ENCODE results near the gene VSX1.

VSX1 gene

DNA sequence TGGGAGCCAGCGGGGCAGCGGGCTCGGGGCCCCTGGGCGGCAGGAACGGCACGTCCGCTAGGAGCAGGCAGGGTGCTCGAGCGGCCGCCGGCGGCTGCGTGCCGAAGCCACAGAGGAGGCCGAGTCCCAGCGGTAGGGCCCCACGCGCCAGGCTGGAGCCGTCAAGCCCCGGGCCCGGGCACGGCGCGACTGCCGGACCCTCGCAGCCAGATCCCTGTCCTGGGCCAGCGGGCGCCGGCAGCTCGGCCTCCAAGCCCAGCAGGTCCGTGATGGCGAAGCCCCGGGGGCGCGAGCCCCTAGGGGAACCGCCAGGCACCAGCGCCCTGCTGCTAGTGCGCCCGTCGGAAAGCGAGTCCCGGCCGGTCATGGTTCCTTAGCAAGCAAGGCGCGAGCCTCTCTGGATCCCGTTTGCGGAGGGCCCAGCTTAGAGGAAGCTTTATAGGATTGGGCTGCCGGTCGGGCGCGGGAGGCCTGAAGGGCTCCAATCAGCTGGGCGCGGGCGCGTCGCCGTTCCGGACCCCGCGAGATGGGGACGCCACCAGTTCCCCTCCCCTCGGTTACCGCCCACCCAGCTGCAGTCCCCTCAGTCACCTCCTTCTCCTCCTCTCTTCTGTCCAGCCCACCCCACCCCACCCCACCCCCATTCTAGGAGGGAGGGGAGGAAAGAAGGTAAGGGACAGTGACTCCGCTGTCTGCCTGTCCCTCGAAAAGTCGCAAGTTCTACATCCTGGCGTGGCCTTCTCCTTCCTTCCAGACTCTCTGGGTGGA, at the start of gene VSX1:
VSX1 (minus strand) TSS at position 412 of the 768 bp plus-strand sequence; CDS start at position 367, 45 bp downstream.
- DNase-seq = no peak

- DNase-seq = no peak
Observed at GRCh38 chr20:25129908-25130307, 48.0 kb upstream of the VSX1 start.

DNA sequence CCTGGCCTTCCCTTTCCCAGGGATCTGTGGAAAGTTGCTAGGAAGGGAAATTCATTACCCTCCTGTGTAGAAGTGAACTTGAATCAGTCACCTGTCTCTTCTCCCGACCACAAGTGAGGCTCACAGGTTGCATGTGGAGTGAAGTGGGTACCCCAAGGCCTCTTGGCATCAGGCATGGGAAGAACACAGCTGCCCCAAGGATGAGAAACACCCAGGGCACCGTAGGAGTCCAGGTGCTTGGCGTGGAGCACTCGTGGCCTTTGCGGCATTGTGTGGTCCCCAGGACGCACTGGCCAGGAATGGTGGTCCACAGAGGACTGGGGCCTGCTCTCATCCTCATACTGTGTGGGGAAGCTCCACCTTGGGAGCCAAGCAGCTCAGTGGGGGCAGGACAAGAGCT, 47.5 kb upstream of the VSX1 start:
- no peak for DNase-seq

- DNase-seq = no peak
Observed at GRCh38 chr20:25128649-25129048, 46.7 kb upstream of the VSX1 start.

GRCh38 chr20:25127761-25128537, 46.0 kb upstream of the VSX1 start:
- DNase-seq = no peak

DNA sequence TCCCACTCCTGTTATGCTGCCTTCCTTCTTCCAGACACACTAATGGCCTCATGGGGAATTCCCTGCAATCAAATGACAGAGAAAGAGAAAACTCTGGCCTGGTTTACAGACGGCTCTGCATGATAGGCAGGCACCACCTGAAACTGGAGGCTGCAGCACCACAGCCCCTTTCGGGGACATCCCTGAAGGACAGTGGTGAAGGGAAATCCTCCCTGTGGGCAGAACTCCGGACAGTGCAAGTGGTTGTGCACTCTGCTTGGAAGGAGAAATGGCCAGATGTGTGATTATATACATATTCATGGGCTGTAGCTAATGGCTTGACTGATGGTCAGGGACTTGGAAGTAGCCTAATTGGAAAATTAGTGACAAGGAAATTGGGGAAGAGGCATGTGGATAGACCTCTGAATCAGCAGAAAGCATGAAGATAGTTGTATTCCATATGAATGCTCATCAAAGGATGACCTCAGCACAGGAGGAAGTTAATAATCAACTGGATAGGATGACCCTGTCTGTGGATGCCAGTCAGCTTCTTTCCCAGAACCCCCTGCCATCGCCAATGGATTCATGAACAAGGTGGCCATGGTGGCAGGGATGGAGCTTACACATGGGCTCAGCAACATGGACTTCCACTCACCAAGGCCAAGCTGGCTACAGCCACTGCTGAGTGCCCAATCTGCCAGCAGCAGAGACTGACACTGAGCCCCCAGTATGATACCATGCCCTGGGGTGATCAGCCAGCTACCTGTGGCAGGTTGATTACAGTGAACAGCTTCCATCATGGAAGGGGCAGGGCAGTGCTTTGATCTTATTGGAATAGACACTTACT, 44.5 kb upstream of the VSX1 start:
- no peak for DNase-seq

DNA sequence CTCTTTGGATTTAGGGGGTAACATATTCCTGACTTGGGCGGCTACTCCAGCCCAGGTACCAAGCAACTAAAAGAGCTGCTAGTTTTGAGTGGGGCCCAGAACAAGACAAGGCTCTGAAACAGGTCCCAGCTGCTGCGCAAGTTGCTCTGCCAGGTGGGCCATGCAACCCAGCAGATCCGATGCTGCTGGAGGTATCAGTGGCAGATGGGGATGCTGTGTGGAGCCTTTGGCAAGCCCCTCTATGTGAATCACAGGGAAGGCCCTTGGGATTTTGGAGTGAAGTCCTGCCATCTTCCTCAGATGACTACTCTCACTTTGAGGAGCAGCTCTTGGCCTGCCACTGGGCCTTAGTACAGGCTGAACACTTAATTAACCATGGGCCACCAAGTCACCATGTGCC, 43.7 kb upstream of the VSX1 start:
- DNase-seq = no peak

DNA sequence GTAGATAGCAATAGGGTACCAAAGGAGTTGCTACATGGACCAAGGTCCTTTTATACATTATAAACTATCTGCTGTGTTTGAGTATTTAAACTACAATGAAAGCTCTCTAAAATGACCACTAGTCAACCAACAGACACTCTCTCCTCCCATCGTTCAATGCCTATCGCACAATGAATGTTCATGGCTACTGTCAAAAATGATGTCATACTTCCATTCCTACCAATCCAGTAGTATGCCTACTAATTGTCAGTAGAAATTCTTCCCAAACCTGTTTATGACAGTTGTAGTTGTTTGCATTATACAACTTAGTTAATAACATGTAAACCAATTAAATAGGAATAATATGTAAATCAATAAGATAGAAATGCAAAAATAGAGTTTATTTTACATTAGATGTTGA, 39.0 kb upstream of the VSX1 start:
- DNase-seq = no peak

DNA sequence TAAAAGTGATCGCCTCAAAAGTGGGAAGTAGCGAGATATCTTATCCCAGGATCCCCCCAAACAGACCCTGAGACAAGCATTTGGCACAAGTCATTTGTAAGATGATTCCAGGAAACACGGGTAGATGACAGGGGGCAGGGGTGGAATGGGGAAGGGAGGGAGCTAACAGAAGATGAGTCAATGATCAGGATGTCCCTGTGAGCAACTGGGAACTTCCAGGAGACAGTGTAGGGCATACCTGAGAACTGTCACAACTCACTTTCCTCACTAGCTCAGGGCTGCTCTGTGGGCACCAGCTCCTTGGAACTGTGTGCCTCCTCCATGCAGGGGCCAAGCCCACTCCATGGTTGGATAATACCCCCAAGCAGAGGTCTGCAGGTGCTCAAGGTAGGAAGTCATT, 38.5 kb upstream of the VSX1 start:
- no peak for DNase-seq

DNA sequence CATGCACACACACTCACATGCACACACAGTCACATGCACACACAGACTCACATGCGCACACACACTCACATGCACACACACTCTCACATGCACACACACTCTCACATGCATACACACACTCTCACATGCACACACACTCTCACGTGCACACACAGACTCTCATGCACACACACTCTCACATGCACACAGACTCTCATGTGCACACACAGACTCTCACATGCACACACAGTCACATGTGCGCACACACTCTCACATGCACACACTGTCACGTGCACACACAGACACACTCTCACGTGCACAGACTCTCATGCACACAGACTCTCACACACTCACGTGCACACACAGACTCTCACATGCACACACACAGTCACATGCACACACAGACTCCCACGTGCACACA, 36.6 kb upstream of the VSX1 start:
- DNase-seq = no peak

GRCh38 chr20:25117990-25118389, 36.0 kb upstream of the VSX1 start:
- DNase-seq = no peak

GRCh38 chr20:25116739-25117458, 35.0 kb upstream of the VSX1 start:
- peak in 1 of 2 experiments; percentile 74 for DNase-seq

GRCh38 chr20:25103526-25103925, 21.6 kb upstream of the VSX1 start:
- DNase-seq = peak in 1 of 2 experiments; percentile 53

- peak in 1 of 2 experiments; percentile 60 for DNase-seq
Observed at GRCh38 chr20:25100914-25101313, 19.0 kb upstream of the VSX1 start.

DNA sequence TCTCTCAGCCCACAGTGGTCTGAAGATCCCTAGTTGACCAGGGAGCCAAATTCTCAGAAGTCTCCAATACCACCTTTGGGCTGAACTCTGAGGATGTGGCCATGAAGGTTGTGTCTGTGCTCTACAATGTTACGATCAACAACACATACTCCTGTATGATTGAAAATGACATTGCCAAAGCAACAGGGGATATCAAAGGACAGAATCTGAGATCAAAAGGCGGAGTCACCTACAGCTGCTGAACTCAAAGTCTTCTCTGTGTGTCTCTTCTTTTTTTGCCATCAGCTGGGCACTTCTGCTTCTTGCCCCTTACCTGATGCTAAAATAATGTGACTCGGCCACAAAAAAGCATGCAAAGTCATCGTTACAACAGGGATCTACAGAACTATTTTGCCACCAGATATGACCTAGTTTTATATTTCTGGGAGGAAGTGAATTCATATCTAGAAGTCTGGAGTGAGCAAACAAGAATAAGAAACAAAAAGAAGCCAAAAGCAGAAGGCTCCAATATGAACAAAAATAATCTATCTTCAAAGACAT, 17.7 kb upstream of the VSX1 start:
- no peak for DNase-seq

GRCh38 chr20:25097498-25097897, 15.6 kb upstream of the VSX1 start:
- no peak for DNase-seq

- DNase-seq = no peak
Observed at GRCh38 chr20:25090492-25091429, 8.8 kb upstream of the VSX1 start.

GRCh38 chr20:25089662-25090061, 7.7 kb upstream of the VSX1 start:
- DNase-seq = no peak

- DNase-seq = no peak
Observed at GRCh38 chr20:25089096-25089495, 7.2 kb upstream of the VSX1 start.

GRCh38 chr20:25088267-25088666, 6.3 kb upstream of the VSX1 start:
- DNase-seq = no peak
